ENCODE measurements around the gene CLCNKB.
A peak's percentile ranks its signal among the peaks of the same experiment; 100 is the strongest.
"Not testable (repeated sequence)": the region's sequence is repeated elsewhere in the genome, so short reads cannot be mapped to it uniquely, and the experiment has no call there.

Gene CLCNKB

DNA sequence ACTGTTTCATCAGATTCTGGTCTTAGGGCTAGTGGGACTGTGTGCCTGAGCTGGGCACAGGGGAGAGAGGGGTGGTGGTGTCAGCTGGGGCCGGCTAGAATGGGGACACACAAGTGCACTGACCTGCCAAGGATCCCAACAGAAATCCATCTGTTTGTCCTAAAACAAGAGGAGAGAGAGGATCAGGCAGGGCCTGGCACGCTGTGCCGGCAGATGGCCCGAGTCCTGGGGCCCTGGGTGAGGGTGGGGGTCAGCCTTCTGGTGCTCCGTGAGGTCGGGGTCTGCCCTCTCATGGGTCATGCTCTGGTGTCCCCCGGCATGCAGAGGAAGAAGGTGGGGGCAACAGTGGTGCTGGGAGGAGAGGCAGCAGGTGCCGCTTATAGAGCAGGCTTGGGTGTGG, 3.7 kb upstream of the CLCNKB start:
- H3K36me3 ChIP-seq (ENCODE audit: control insufficient read depth in 1 of 2, insufficient read depth in 2 of 2, low read length in 2 of 2); H3K4me1 ChIP-seq (ENCODE audit: control insufficient read depth in 1 of 2, insufficient read depth in 2 of 2, low read length in 2 of 2); H3K4me3 ChIP-seq (ENCODE audit: low read depth in 1 of 2, low read length in 2 of 2); H3K27me3 ChIP-seq (ENCODE audit: low read depth, low read length); H3K9me3 ChIP-seq (ENCODE audit: control insufficient read depth in 1 of 2, low read length in 2 of 2); H3K27ac ChIP-seq (ENCODE audit: low read length): not testable (repeated sequence)

DNA sequence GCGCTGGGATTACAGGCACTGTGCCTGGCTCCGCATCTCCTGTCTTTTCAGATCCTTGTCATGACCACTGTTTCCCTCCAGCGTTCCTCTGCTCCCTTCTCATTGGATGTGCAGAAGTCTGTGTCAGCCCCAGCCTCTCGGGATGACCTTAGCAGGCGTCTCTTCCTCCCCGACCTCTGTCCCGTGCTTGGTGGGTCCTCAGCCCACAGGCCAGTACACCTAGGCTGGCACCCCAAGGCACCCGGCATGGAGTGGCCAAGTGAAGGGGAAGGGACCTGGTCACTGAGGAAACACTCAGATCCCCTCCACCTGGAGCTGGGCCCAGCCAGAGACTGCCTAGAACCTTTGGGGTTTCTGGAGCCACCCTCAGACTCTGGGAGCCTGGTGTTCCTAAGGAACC, 2.4 kb upstream of the CLCNKB start:
- H3K9me3 ChIP-seq (ENCODE audit: control insufficient read depth in 1 of 2, low read length in 2 of 2), result no peaks in the 10 kb centered on the region
- no peak overlapping the region for H3K27ac ChIP-seq (ENCODE audit: low read length)
- H3K27me3 ChIP-seq (ENCODE audit: low read depth, low read length), result no peaks in the 10 kb centered on the region
- H3K36me3 ChIP-seq (ENCODE audit: control insufficient read depth in 1 of 2, insufficient read depth in 2 of 2, low read length in 2 of 2), result no peaks in the 10 kb centered on the region
- H3K4me1 ChIP-seq (ENCODE audit: control insufficient read depth in 1 of 2, insufficient read depth in 2 of 2, low read length in 2 of 2), result no peaks in the 10 kb centered on the region
- H3K4me3 ChIP-seq (ENCODE audit: low read depth in 1 of 2, low read length in 2 of 2), result no peak overlapping the region

DNA sequence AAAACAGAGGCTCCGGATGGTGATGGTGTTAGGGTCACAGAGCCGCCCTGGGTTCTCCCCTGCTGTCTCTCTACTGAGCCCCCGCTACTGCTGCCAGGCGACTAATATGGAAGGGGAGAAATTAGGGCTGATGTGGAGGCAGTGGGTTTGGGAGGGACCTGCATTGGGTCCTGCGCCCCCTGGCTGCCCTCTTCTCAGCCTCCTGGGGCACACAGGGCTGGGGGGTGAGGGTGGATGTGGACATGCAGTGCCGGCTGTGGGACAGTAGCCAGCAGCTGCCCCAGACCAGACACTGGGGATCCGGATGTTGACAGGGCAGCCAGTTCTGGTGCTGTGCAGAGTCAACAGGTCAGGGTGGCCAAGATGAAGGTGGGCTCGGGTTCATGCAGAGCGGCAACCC, 1.5 kb upstream of the CLCNKB start:
- Histone ChIP-seq H3K27me3 (ENCODE audit: low read depth, low read length) (no peaks in the 10 kb centered on the region), H3K36me3 (ENCODE audit: control insufficient read depth in 1 of 2, insufficient read depth in 2 of 2, low read length in 2 of 2) (no peaks in the 10 kb centered on the region), H3K4me1 (ENCODE audit: control insufficient read depth in 1 of 2, insufficient read depth in 2 of 2, low read length in 2 of 2) (no peaks in the 10 kb centered on the region), H3K4me3 (ENCODE audit: low read depth in 1 of 2, low read length in 2 of 2) (no peak overlapping the region), H3K27ac (ENCODE audit: low read length) (no peak overlapping the region), H3K9me3 (ENCODE audit: control insufficient read depth in 1 of 2, low read length in 2 of 2) (no peaks in the 10 kb centered on the region)

DNA sequence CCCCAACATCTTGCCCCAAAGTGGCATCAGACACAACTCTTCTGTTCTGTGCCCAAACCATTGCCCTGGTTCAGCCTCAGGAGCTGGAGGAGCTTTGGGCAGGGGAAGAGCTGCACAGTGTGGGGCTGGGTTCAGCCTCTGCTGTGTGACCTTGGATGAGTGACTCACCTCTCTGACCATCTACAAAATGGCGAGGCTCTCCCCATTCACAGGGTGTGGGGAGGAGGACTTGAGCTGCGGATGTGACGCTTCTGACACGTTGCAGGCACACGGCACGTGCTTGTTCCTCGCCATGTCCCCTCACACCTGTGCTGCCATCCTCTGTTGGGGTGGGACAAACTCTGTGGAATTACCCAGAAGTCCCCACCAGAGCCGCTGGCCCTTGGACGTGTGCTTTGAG, 928 bp upstream of the CLCNKB start:
- not testable (repeated sequence) for H3K36me3 ChIP-seq (ENCODE audit: control insufficient read depth in 1 of 2, insufficient read depth in 2 of 2, low read length in 2 of 2); H3K27me3 ChIP-seq (ENCODE audit: low read depth, low read length); H3K9me3 ChIP-seq (ENCODE audit: control insufficient read depth in 1 of 2, low read length in 2 of 2); H3K27ac ChIP-seq (ENCODE audit: low read length); H3K4me3 ChIP-seq (ENCODE audit: low read depth in 1 of 2, low read length in 2 of 2); H3K4me1 ChIP-seq (ENCODE audit: control insufficient read depth in 1 of 2, insufficient read depth in 2 of 2, low read length in 2 of 2)

DNA sequence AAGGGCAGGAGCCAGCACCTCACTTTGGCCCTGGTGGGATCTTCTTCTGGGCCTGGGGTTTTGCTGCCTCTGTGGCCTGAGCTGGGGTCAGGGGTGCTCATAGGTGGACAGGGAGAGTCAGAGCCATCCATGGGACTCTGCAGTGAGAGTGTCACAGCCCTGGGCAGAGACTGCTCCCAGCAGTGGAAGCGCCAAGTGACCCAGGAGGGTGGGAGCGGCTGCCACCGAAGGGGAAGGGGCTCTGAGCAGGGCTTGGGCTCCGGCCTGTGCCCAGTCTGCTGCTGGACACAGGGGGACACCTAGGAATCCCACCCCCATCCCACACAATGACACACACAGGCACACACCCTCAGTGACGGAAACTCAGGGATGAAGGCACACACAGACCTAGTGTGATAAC, 368 bp downstream of the CLCNKB start:
- H3K27ac ChIP-seq (ENCODE audit: low read length), result no peak overlapping the region
- H3K36me3 ChIP-seq (ENCODE audit: control insufficient read depth in 1 of 2, insufficient read depth in 2 of 2, low read length in 2 of 2), result no peaks in the 10 kb centered on the region
- H3K4me3 ChIP-seq (ENCODE audit: low read depth in 1 of 2, low read length in 2 of 2), result no peak overlapping the region
- peaks cover 0 to 4% of the 10 kb centered on the region in 2 donors for H3K4me1 ChIP-seq (ENCODE audit: control insufficient read depth in 1 of 2, insufficient read depth in 2 of 2, low read length in 2 of 2)
- no peaks in the 10 kb centered on the region for H3K27me3 ChIP-seq (ENCODE audit: low read depth, low read length)
- no peaks in the 10 kb centered on the region for H3K9me3 ChIP-seq (ENCODE audit: control insufficient read depth in 1 of 2, low read length in 2 of 2)

DNA sequence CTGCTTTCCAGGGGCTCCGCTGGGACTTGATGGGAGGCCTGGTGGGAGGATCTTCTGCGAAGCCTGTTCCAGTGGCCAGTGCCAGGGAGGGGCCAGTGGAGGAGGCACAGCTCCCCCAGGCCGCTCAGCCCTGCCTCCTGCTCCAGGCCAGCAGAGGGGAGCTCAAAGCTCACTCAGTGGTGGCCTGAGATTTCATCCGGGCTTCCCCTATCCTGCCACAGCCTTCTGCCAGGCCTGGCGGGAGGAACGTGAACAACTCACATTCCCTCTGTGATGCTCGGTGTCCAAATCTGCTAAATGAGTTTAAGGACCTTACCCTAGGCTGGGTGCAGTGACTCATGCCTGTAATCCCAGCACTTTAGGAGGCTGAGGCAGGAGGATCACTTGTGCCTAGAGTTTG, 3.3 kb downstream of the CLCNKB start:
- H3K36me3 ChIP-seq (ENCODE audit: control insufficient read depth in 1 of 2, insufficient read depth in 2 of 2, low read length in 2 of 2), result no peaks in the 10 kb centered on the region
- H3K4me1 ChIP-seq (ENCODE audit: control insufficient read depth in 1 of 2, insufficient read depth in 2 of 2, low read length in 2 of 2), result peaks cover 0 to 4% of the 10 kb centered on the region in 2 donors
- no peak overlapping the region for H3K27ac ChIP-seq (ENCODE audit: low read length)
- no peak overlapping the region for H3K4me3 ChIP-seq (ENCODE audit: low read depth in 1 of 2, low read length in 2 of 2)
- H3K9me3 ChIP-seq (ENCODE audit: control insufficient read depth in 1 of 2, low read length in 2 of 2), result no peaks in the 10 kb centered on the region
- no peaks in the 10 kb centered on the region for H3K27me3 ChIP-seq (ENCODE audit: low read depth, low read length)

DNA sequence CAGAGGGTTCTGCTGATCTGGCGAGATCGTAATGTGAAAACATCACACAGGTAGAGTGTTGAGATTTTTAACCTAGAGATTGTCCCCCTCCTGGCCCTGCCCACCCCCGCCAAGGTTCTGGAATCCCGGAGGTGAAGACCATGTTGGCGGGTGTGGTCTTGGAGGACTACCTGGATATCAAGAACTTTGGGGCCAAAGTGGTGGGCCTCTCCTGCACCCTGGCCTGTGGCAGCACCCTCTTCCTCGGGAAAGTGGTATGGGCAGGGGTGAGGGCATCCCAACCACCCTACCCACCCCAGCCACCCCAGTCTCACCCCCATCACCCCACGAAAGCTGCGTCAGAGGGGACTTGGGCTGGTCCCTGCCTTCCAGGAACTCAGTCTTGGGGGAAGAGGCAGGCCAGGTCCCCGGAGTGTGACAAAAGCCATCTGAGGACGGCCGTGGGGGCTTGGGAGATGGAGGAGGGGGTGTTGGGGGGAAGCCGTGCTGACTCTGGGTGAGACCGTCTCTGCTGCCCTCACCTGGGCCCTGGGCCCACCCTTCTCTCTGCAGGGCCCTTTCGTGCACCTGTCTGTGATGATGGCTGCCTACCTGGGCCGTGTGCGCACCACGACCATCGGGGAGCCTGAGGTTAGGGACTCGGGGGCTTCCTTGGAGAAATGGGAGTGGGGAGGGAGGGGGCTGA, 4.4 kb downstream of the CLCNKB start:
- no peak overlapping the region for H3K27ac ChIP-seq (ENCODE audit: low read length)
- H3K27me3 ChIP-seq (ENCODE audit: low read depth, low read length), result no peaks in the 10 kb centered on the region
- H3K36me3 ChIP-seq (ENCODE audit: control insufficient read depth in 1 of 2, insufficient read depth in 2 of 2, low read length in 2 of 2), result no peaks in the 10 kb centered on the region
- H3K4me3 ChIP-seq (ENCODE audit: low read depth in 1 of 2, low read length in 2 of 2), result peak overlapping the region in 1 of 2 donors; percentile 60
- no peaks in the 10 kb centered on the region for H3K9me3 ChIP-seq (ENCODE audit: control insufficient read depth in 1 of 2, low read length in 2 of 2)
- H3K4me1 ChIP-seq (ENCODE audit: control insufficient read depth in 1 of 2, insufficient read depth in 2 of 2, low read length in 2 of 2), result peaks cover 0 to 4% of the 10 kb centered on the region in 2 donors

DNA sequence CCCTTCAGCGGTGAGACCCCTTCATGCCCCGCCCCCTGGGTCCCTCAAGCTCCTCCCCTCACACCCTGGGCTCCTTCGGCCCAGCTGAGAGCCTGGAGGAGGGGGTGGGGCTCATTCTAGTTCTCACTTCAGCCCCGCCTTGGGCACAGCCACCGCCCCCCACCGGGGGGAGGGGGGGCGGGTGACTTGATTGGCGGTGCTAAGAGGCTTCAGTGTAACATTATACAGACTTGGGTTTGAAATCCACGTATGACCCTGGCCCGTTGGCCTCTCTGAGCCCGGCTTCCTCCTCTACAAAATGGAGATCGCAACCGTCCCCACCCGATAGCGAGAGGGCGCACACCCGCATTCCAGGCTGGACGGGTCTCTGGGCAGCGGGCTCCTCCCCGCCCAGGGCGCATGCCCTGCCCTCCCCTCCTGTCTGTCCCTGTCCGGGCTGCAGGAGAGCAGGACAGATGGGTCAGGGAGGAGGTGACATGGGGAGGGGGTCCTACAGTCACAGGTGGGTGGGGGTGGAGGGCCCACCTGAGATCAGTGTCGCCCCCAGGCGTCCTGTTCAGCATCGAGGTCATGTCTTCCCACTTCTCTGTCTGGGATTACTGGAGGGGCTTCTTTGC, 5.1 kb downstream of the CLCNKB start:
- Histone ChIP-seq H3K9me3 (ENCODE audit: control insufficient read depth in 1 of 2, low read length in 2 of 2) (no peaks in the 10 kb centered on the region), H3K36me3 (ENCODE audit: control insufficient read depth in 1 of 2, insufficient read depth in 2 of 2, low read length in 2 of 2) (no peaks in the 10 kb centered on the region), H3K27ac (ENCODE audit: low read length) (no peak overlapping the region), H3K4me3 (ENCODE audit: low read depth in 1 of 2, low read length in 2 of 2) (peak overlapping the region; percentile 16 to 60), H3K4me1 (ENCODE audit: control insufficient read depth in 1 of 2, insufficient read depth in 2 of 2, low read length in 2 of 2) (peaks cover 0 to 4% of the 10 kb centered on the region in 2 donors), H3K27me3 (ENCODE audit: low read depth, low read length) (no peaks in the 10 kb centered on the region)

DNA sequence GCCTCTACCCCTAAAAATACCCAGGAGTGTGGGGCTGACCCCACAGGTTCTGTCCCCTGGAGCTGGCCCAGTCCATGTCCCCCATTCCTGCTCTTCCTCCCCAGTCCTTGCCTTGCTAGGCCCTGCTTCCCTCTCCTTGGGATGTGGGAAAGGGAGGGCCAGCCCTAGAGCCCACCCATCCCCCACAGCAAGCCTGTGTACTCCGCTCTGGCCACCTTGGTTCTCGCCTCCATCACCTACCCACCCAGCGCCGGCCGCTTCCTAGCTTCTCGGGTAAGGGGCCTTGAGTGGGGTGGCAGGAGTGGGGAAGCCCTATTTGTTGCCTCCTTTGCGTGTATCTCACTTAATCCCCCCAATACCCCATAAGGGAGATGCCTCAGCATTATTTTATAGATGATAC, 6.7 kb downstream of the CLCNKB start:
- Histone ChIP-seq H3K4me1 (ENCODE audit: control insufficient read depth in 1 of 2, insufficient read depth in 2 of 2, low read length in 2 of 2) (peaks cover 0 to 4% of the 10 kb centered on the region in 2 donors), H3K4me3 (ENCODE audit: low read depth in 1 of 2, low read length in 2 of 2) (no peak overlapping the region), H3K36me3 (ENCODE audit: control insufficient read depth in 1 of 2, insufficient read depth in 2 of 2, low read length in 2 of 2) (no peaks in the 10 kb centered on the region), H3K27me3 (ENCODE audit: low read depth, low read length) (no peaks in the 10 kb centered on the region), H3K9me3 (ENCODE audit: control insufficient read depth in 1 of 2, low read length in 2 of 2) (no peaks in the 10 kb centered on the region), H3K27ac (ENCODE audit: low read length) (no peak overlapping the region)

DNA sequence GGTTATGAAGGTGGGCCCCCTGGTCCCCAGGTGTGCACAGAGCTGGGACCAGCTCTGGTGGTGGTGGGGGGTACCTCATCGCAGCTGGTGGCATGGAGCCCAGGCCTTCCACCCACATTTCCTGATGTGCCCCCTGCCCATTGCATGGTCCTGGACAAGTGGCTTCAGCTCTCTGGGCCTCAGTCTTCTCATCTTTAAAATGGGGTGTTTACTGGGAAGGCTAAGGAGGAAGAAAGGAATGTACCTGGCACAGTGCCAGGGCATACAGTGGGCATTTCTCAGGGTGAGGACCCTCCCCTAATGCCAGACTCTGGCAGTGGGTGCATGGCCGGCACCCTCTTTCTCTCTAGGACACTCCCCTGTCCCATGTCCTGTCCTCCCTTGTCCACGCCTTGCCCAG, 7.5 kb downstream of the CLCNKB start:
- Histone ChIP-seq H3K27me3 (ENCODE audit: low read depth, low read length) (no peaks in the 10 kb centered on the region), H3K9me3 (ENCODE audit: control insufficient read depth in 1 of 2, low read length in 2 of 2) (no peaks in the 10 kb centered on the region), H3K27ac (ENCODE audit: low read length) (no peak overlapping the region), H3K4me3 (ENCODE audit: low read depth in 1 of 2, low read length in 2 of 2) (no peak overlapping the region), H3K4me1 (ENCODE audit: control insufficient read depth in 1 of 2, insufficient read depth in 2 of 2, low read length in 2 of 2) (peaks cover 0 to 4% of the 10 kb centered on the region in 2 donors), H3K36me3 (ENCODE audit: control insufficient read depth in 1 of 2, insufficient read depth in 2 of 2, low read length in 2 of 2) (no peaks in the 10 kb centered on the region)

DNA sequence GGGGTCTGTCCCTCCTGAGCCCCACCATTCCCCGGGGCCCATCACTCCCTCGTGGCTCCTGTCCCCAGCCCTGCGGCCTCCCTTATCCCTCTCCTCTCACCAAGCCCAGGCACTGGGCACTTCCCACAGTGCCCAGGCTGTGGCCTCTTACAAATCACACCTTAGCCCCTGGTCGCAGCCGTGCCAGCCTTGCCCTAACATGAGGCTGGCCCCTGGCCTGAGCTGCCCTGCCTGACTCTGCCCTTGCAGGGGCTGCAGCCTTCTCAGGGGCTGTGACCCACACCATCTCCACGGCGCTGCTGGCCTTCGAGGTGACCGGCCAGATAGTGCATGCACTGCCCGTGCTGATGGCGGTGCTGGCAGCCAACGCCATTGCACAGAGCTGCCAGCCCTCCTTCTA, 8.4 kb downstream of the CLCNKB start:
- not testable (repeated sequence) for H3K36me3 ChIP-seq (ENCODE audit: control insufficient read depth in 1 of 2, insufficient read depth in 2 of 2, low read length in 2 of 2); H3K9me3 ChIP-seq (ENCODE audit: control insufficient read depth in 1 of 2, low read length in 2 of 2); H3K27ac ChIP-seq (ENCODE audit: low read length); H3K27me3 ChIP-seq (ENCODE audit: low read depth, low read length); H3K4me1 ChIP-seq (ENCODE audit: control insufficient read depth in 1 of 2, insufficient read depth in 2 of 2, low read length in 2 of 2); H3K4me3 ChIP-seq (ENCODE audit: low read depth in 1 of 2, low read length in 2 of 2)
